PC-3 (cell line): ENCODE measurements around the gene SNAI3. TPM values are rescaled to one million over a fixed set of nuclear protein-coding genes. Genes with fewer than 3 reads are reported as not detected.
A peak's percentile ranks its signal among the peaks of the same experiment; 100 is the strongest.

Experiments
- ATAC-seq: fragments of 200-7000 bp; cut with Tn5 transposase; 2 replicates; pipeline ENCODE4 v1.9.1; 2020; ENCODE audit warnings: mild to moderate bottlenecking, moderate library complexity
- BruUV-seq: library from RNA; stranded (reverse); fragments of 400-500 nt; replicated peaks from 2 replicates; lab custom pipeline; 2021; lab: Mats Ljungman, UMichigan
- CTCF ChIA-PET: fragments of 300-600 bp; sonication (Branson Sonifier 250); formaldehyde crosslinking; loops from one replicate; lab custom pipeline; 2022; ENCODE audit warnings: antibody characterized with exemption; lab: Charles Lee
- POLR2A ChIA-PET: fragments of 300-600 bp; sonication (Branson Sonifier 250); formaldehyde crosslinking; loops from one replicate; lab custom pipeline; 2022; ENCODE audit warnings: antibody characterized with exemption; ENCODE audit not compliant: unreplicated experiment; lab: Charles Lee
- DNase-seq: peaks from one replicate; pipeline ENCODE4 v3.0.0-alpha.2; 2015
- H2AFZ ChIP-seq: fragments of 300-600 bp; sonication (generic); 2 replicates; pipeline ENCODE4 v1.6.0; 2016; ENCODE audit warnings: antibody characterized with exemption, low read length
- H3F3A ChIP-seq: fragments of 300-600 bp; sonication (generic); one replicate; pipeline ENCODE4 v1.6.0; 2017; ENCODE audit warnings: antibody characterized with exemption, low read length, control low read depth, mild to moderate bottlenecking; ENCODE audit not compliant: unreplicated experiment
- H3K27ac ChIP-seq: fragments of 300-600 bp; sonication (generic); 2 replicates; pipeline ENCODE4 v1.5.1; 2016; ENCODE audit warnings: mild to moderate bottlenecking, low read length
- H3K27me3 ChIP-seq: fragments of 300-600 bp; sonication (generic); 2 replicates; pipeline ENCODE4 v1.6.1; 2016; ENCODE audit warnings: low read length, mixed read lengths
- H3K36me3 ChIP-seq: fragments of 300-600 bp; sonication (generic); 2 replicates; pipeline ENCODE4 v1.6.1; 2016; ENCODE audit warnings: low read depth, mixed run types, low read length, mixed read lengths
- H3K4me1 ChIP-seq: fragments of 300-600 bp; sonication (generic); 2 replicates; pipeline ENCODE4 v1.5.1; 2016; ENCODE audit warnings: low read length; ENCODE audit not compliant: insufficient read depth
- H3K4me2 ChIP-seq: fragments of 300-600 bp; sonication (generic); 2 replicates; pipeline ENCODE4 v1.6.0; 2016; ENCODE audit warnings: low read length
- H3K4me3 ChIP-seq: fragments of 300-600 bp; sonication (generic); 2 replicates; pipeline ENCODE4 v1.5.1; 2016; ENCODE audit warnings: mild to moderate bottlenecking, low read length, mixed read lengths
- H3K79me2 ChIP-seq: fragments of 300-600 bp; sonication (generic); 2 replicates; pipeline ENCODE4 v1.6.1; 2017; ENCODE audit warnings: low read length, mixed read lengths
- H3K9ac ChIP-seq: fragments of 300-600 bp; sonication (generic); 2 replicates; pipeline ENCODE4 v1.6.0; 2016; ENCODE audit warnings: mild to moderate bottlenecking, low read length
- H3K9me2 ChIP-seq: fragments of 300-600 bp; sonication (generic); replicated peaks from 2 replicates; pipeline ENCODE4 v1.6.1; 2016; ENCODE audit warnings: mixed run types, low read length, mixed read lengths
- H3K9me3 ChIP-seq: fragments of 300-600 bp; sonication (generic); 2 replicates; pipeline ENCODE4 v1.6.1; 2016; ENCODE audit warnings: low read length, mixed read lengths
- H4K20me1 ChIP-seq: fragments of 300-600 bp; sonication (generic); 2 replicates; pipeline ENCODE4 v1.6.1; 2016; ENCODE audit warnings: low read length, mixed read lengths
- CTCF ChIP-seq: fragments of 300-600 bp; sonication (generic); conservative IDR thresholded peaks from 2 replicates; pipeline ENCODE4 v1.5.1; 2017; ENCODE audit warnings: antibody characterized with exemption, low read depth, mild to moderate bottlenecking, low read length
- EZH2 ChIP-seq: fragments of 300-600 bp; sonication (generic); IDR thresholded peaks from one replicate; pipeline ENCODE4 v1.6.1; 2017; ENCODE audit warnings: antibody characterized with exemption, mild to moderate bottlenecking, low read length; ENCODE audit not compliant: unreplicated experiment
- EZH2phosphoT487 ChIP-seq: fragments of 300-600 bp; sonication (generic); IDR thresholded peaks from 2 replicates; pipeline ENCODE4 v1.6.1; 2018; ENCODE audit warnings: mild to moderate bottlenecking, antibody characterized with exemption, low read length, borderline replicate concordance
- intact Hi-C: fragments of 100-400 bp; cut with micrococcal nuclease; formaldehyde crosslinking; loops from 2 replicates; pipeline ENCODE4 v1.9.0; 2023
- total RNA-seq: library from RNA; depleted of rRNA; stranded (reverse); fragments of >200 nt; gene quantifications from 2 replicates; pipeline ENCODE4 v1.2.3, GENCODE V29; 2014

Gene SNAI3
- total RNA-seq, 1 experiment from 2014 or later = 0.22 TPM

GRCh38 chr16:88732172-88732960, 46.1 kb upstream of the SNAI3 start:
- H3K9ac ChIP-seq = no peak overlapping the region
- H3F3A ChIP-seq = no peaks in the 10 kb centered on the region
- no peaks in the 10 kb centered on the region for H3K9me2 ChIP-seq
- H3K4me2 ChIP-seq = no peak overlapping the region
- no peak overlapping the region for H2AFZ ChIP-seq
- no peaks in the 10 kb centered on the region for H3K79me2 ChIP-seq
- H3K27ac ChIP-seq = no peak overlapping the region
- DNase-seq (no peak), ATAC-seq (peak; percentile 21; the same call in 1 of the 2 replicates)
- H4K20me1 ChIP-seq = no peaks in the 10 kb centered on the region
- intact Hi-C loops = no loop called here
- ChIA-PET CTCF (no interaction called here), POLR2A (no interaction called here)
- no peaks in the 10 kb centered on the region for H3K27me3 ChIP-seq
- BruUV-seq = no TSS peak
- TF ChIP-seq EZH2 (no peak), EZH2phosphoT487 (no peak), CTCF (no peak)
- no peak overlapping the region for H3K4me3 ChIP-seq
- no peaks in the 10 kb centered on the region for H3K4me1 ChIP-seq
- no peaks in the 10 kb centered on the region for H3K9me3 ChIP-seq
- H3K36me3 ChIP-seq = peaks cover 4% of the 10 kb centered on the region

GRCh38 chr16:88731699-88732098, 45.4 kb upstream of the SNAI3 start:
- POLR2A ChIA-PET = no interaction called here
- BruUV-seq = no TSS peak
- no peak overlapping the region for H3K27ac ChIP-seq

DNA sequence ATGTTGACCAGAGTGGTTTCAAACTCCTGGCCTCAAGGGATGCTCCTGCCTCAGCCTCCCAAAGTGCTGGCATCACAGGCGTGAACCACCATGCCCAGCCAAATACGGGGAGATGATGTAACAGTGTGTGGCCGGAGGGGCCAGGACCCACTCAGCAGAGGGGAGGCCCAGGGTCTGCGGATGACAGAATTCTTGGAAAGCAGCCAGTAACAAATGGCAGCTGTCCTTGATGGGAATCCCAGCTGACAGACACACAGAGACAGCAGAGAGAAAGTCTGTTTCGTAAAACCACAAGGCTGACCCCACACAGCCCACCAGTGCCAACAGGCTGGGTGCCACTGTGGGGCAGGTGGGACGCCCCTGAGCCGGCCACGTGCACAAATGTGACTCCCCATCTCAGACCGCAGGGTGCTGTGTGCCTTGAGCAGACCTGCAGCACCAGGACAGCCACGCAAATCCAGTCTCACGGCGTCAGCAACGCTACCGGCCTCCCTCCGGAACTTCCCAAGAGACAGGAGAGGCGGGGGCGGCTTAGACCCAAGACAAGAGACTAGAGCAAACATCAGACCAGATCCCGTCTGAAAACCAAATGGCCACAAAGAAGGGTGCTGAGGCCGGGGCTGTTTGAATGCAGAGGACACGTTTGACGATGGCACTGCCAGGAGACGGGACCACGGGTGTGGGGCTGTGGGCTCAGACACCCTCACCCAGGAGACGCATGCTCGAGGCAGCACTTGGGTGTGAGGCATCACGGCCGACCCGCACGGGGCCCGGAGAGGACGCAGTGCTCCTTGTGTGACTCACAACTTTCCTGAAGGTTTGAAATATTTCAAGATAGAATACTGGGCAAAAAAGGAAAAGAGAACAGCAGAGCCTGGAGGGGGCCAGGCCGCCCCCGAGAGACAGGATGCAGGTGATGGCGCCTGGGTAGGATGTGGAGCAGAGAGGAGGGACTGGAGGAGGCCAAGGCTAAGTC, 44.6 kb upstream of the SNAI3 start:
- ChIA-PET CTCF (no interaction called here), POLR2A (no interaction called here)
- Histone ChIP-seq H3K4me1 (no peaks in the 10 kb centered on the region), H3K4me3 (no peak overlapping the region), H3K9ac (no peak overlapping the region), H3K9me3 (no peaks in the 10 kb centered on the region), H4K20me1 (no peaks in the 10 kb centered on the region), H3K4me2 (no peak overlapping the region), H3K27ac (no peak overlapping the region), H3K36me3 (peaks cover 3% of the 10 kb centered on the region), H3K79me2 (no peaks in the 10 kb centered on the region), H3K27me3 (no peaks in the 10 kb centered on the region), H3K9me2 (no peaks in the 10 kb centered on the region), H2AFZ (no peak overlapping the region), H3F3A (no peaks in the 10 kb centered on the region)
- no TSS peak for BruUV-seq
- ATAC-seq (no peak), DNase-seq (no peak)
- intact Hi-C loops = no loop called here
- TF ChIP-seq CTCF (no peak), EZH2 (no peak), EZH2phosphoT487 (no peak)

More at GRCh38 chr16:88731699-88732098, 45.4 kb upstream of the SNAI3 start:
- no peaks in the 10 kb centered on the region for H4K20me1 ChIP-seq
- no peaks in the 10 kb centered on the region for H3K27me3 ChIP-seq
- H3K9me3 ChIP-seq = no peaks in the 10 kb centered on the region
- intact Hi-C loops = no loop called here
- peaks cover 4% of the 10 kb centered on the region for H3K36me3 ChIP-seq
- no peaks in the 10 kb centered on the region for H3K79me2 ChIP-seq
- TF ChIP-seq EZH2 (no peak), EZH2phosphoT487 (no peak)
- no peak overlapping the region for H3K4me3 ChIP-seq
- DNase-seq (no peak), ATAC-seq (no peak)
- no peaks in the 10 kb centered on the region for H3K4me1 ChIP-seq
- no peaks in the 10 kb centered on the region for H3K9me2 ChIP-seq
- H2AFZ ChIP-seq = no peak overlapping the region
- CTCF ChIA-PET = no interaction called here
- no peak overlapping the region for H3K9ac ChIP-seq
- no peaks in the 10 kb centered on the region for H3F3A ChIP-seq
- no peak overlapping the region for H3K4me2 ChIP-seq
